Subcutaneous adipose tissue (tissue), 4 donors: ENCODE measurements around the gene ANKS1A. TPM values are rescaled to one million over a fixed set of nuclear protein-coding genes. Genes with fewer than 3 reads are reported as not detected.

Experiments
- total RNA-seq, 4 donors: library from RNA; depleted of rRNA; stranded (reverse); fragments of >200 nt; gene quantifications; one replicate each; pipeline ENCODE4 v1.1.0, GENCODE V29; 2016
- TF ChIP-seq, protein P1 (sequence below): fragments of 450-650 bp; IDR thresholded peaks from one replicate; pipeline ENCODE4 v1.5.1; 2016; ENCODE audit warnings: low read depth, mild to moderate bottlenecking, control low read depth, antibody characterized with exemption, moderate library complexity

Gene ANKS1A
- total RNA-seq, 4 donors from 2014 or later = 11.6 to 31.3 (median 19.2) TPM

DNA sequence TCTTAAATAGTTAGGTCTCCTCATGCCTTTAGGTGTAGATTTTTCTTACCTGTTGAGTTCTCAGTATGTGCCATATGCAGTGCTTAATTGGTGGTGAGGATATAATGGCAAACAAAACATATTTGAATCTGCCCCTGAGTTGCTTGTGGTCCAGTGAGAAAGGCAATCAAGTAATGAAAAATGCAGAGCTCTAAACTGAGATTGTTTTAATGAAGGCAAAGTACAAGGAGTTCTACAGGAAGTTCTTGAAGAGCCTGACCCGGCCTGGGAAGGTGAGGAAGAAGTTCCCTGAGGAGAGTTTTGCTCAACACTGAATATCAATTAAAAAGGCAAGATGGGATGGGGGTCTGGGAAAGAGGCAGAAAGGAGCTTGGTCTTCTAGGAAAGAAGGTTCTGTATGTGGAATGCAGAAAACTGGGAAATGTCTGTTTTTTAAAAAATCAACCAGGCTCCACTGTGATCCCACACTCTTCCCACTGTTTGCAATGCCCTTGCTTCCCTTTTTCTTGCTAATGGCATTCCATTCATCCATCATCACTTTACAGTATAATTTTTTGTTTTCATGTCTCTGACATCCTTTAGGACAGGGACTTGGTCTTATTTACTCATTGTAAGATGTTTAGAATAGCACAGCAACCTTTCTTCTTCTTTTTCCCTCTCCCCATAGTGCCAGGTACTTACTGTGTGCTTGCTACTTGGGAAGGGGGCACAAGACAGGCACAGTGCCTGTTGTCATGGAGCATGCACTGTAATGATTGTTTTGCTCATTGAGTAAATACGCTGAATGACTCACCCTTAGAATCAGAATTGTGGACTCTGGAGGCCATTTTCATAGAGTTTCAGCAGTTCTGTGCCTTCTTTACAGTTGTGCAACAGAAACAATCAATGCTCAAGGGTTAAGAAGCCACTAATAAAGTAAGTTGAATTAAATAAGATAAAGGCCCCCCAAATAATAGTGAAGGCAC lies 64.3 kb downstream of the ANKS1A start:
- TF ChIP-seq, protein P1, sequence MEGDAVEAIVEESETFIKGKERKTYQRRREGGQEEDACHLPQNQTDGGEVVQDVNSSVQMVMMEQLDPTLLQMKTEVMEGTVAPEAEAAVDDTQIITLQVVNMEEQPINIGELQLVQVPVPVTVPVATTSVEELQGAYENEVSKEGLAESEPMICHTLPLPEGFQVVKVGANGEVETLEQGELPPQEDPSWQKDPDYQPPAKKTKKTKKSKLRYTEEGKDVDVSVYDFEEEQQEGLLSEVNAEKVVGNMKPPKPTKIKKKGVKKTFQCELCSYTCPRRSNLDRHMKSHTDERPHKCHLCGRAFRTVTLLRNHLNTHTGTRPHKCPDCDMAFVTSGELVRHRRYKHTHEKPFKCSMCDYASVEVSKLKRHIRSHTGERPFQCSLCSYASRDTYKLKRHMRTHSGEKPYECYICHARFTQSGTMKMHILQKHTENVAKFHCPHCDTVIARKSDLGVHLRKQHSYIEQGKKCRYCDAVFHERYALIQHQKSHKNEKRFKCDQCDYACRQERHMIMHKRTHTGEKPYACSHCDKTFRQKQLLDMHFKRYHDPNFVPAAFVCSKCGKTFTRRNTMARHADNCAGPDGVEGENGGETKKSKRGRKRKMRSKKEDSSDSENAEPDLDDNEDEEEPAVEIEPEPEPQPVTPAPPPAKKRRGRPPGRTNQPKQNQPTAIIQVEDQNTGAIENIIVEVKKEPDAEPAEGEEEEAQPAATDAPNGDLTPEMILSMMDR = no peak

DNA sequence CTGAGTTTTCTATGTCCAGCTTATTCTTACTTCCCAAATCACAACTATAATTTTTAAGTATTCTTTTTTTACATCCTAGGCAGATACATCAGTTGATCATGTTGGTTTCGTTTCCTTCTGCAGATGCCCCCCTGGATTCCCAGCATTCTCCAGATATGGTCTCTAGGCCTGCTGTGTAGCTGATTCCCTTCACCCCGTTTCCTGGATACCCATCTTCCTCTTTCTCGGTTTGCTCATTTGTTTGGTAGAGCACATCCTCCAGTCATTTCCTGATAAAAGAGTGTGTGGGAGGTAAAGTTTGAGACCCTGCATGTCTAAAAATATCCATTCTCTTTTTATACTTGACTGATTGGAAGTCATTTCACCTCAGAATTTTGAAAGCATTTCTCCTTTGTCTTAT lies 66.4 kb downstream of the ANKS1A start:
- TF ChIP-seq, protein P1 = no peak

DNA sequence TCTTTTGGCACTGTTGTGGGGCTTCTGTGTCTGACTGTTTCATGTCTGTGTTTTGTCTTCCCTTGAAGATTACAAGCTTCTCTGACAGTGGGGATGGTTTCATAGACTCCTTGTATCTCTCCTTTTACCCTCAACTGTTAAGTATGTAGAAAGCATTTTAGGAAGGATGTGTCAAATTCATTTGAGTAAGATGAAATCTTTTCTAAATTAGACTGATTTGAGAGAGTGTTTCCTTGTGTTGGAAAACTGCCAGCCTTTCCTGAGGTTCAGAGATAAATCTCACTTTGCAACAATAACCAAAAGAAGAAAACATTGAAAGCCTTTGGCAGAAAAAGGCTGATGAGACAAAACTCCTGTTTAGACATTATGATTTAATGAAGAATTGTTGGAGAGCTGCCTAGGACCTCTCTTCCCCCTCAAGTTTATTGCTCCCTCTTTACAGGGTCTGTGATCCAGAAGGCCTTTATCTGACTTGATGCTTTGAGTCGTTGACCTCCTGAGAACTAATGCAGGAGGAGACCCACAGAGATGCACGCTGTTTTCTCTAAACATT lies 68.3 kb downstream of the ANKS1A start:
- TF ChIP-seq, protein P1 = no peak

DNA sequence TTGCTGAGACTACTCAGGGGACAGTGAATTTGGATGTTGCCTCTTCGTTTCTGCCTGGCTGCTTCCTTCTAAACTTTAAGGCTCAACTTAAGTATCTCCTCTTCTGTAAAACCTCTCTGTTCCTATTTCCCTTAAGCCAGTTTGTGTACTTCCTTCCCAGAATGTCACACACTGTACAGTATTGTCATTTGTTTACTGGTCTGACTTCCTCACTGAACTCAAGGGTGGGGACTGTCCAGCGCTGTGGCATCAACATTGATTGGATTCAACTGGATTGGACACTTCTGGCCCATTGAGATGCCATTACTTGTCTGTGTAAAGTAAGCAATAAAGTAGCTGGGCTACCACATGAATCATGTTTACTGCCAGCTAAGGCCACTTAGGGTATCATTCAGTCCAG lies 69.7 kb downstream of the ANKS1A start:
- TF ChIP-seq, protein P1 = no peak

DNA sequence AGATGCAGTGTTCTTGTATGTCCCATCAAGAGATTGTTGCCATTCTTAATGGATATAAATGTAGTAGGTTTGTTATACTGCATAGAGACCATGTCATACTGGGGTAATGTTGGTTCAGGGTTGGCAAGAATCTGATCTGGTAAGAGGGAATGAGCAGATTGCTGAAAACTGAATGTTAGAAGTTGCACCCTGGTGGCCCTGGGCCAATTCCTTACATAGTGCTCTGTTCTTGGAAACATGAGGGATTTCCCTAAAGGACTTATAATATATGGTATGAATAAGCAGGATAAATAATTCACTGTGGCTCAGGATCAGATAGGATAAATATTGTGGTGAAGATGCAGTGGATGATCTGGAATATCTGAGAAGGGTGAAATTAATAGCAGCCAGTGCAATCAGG lies 70.2 kb downstream of the ANKS1A start:
- TF ChIP-seq, protein P1 = no peak

DNA sequence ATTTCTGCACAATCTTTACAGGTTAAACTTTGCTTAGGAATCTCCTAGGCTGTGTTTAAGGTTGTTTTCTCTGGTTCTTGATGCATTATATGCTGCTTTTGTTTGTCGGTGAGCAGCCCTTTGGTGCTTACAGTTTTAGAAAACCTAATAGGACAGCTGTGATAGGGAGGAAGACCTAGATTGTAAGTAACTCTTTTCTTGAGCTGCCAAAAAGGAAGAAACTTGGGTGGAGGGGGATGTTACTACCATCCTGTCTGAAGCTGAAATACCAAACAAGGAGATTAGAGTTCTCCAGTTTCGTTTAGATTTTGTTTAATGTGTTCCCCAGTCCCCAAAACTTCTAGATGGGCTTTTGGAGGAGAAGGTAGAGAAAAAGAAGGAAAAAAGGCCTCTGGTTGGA lies 72.0 kb downstream of the ANKS1A start:
- TF ChIP-seq, protein P1 = no peak

DNA sequence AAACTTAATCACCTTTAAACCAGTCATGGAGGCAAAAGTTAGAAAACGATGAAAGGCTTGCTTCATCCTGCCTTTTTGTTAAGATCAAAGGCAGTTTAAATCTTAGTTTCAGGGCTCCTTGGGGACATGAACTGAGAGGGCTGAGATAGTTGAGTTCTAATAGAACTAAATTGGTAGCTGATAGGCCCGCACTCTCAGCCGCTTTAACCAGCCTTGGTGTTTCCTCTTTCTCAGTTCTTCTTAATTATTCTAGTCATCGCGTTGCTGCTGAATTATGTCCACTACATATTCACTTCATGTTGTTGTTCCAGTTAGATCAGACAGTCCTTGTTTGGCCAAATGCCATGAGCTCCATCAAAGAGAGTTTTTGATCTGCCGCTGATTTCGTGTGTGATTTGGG lies 72.5 kb downstream of the ANKS1A start:
- TF ChIP-seq, protein P1 = no peak
